Stimulated activated naive CD8-positive, alpha-beta T cell treated with anti-CD3 and anti-CD28 coated beads, Interleukin-15, amount 100 ng/mL, for 72 hours (primary cell): ENCODE results near the gene HLA-B.

Experiments used
- ATAC-seq: fragments of 150-1000 bp; cut with Tn5 transposase; 2 replicates; pipeline ENCODE4 v1.10.0; 2021; ENCODE audit warnings: mild to moderate bottlenecking, moderate library complexity
- DNase-seq, 2 donors: peaks; one replicate each; pipeline ENCODE4 v3.0.0; 2021 to 2022
- H3K27ac Mint-ChIP-seq, 2 donors: one replicate each; pipeline ENCODE4 v1.8.0; 2022; ENCODE audit warnings: mild to moderate bottlenecking in 2 of 2, mixed read lengths in 2 of 2, moderate library complexity in 2 of 2
- H3K27me3 Mint-ChIP-seq: one replicate; pipeline ENCODE4 v1.8.0; 2022; ENCODE audit warnings: mixed read lengths
- H3K4me1 Mint-ChIP-seq: one replicate; pipeline ENCODE4 v1.8.0; 2022; ENCODE audit warnings: mild to moderate bottlenecking, mixed read lengths
- H3K4me3 Mint-ChIP-seq, 2 donors: one replicate each; pipeline ENCODE4 v1.8.0; 2022; ENCODE audit warnings: mild to moderate bottlenecking in 2 of 2, mixed read lengths in 2 of 2, moderate library complexity in 1 of 2
- H3K9me3 Mint-ChIP-seq, 2 donors: one replicate each; pipeline ENCODE4 v1.8.0; 2022; ENCODE audit warnings: mixed read lengths in 2 of 2

The HLA-B gene

DNA sequence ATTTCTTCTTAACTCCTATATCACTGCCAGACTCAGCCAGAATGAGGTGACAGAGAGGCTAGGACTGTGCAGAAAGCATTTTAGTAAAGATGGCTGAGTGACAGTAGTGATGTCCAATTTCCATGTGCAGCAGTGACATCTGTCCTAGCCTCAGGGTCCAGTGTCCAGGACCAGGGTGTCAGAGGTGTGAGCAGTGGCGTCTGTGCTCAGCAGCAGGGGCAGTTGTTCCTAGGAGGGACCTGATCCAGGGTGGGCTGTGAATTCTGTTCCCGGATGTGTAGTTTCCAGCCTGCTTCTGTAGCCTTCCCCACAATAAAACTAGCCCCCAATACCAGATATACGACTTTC is 6.0 kb downstream of the HLA-B start:
- DNase-seq (peak; percentile 15 to 41), ATAC-seq (peak; percentile 11)
- H3K4me1 Mint-ChIP-seq: peaks cover 61% of the 10 kb centered on the region
- H3K4me3 Mint-ChIP-seq: peak overlapping the region in 1 of 2 donors; percentile 12
- no peaks in the 10 kb centered on the region for H3K9me3 Mint-ChIP-seq
- no peaks in the 10 kb centered on the region for H3K27me3 Mint-ChIP-seq
- H3K27ac Mint-ChIP-seq: peak overlapping the region; percentile 62 to 92

GRCh38 chr6:31350196-31351032 is 6.6 kb downstream of the HLA-B start:
- Mint-ChIP-seq H3K9me3 (no peaks in the 10 kb centered on the region), H3K27ac (peak overlapping the region in 1 of 2 donors; percentile 92), H3K27me3 (no peaks in the 10 kb centered on the region), H3K4me3 (no peak overlapping the region), H3K4me1 (peaks cover 55% of the 10 kb centered on the region)
- DNase-seq: no peak
- ATAC-seq: no peak

GRCh38 chr6:31349301-31349700 is 7.7 kb downstream of the HLA-B start:
- DNase-seq (no peak), ATAC-seq (no peak)
- Mint-ChIP-seq H3K27me3 (no peaks in the 10 kb centered on the region), H3K27ac (no peak overlapping the region), H3K4me3 (no peak overlapping the region), H3K4me1 (peaks cover 44% of the 10 kb centered on the region), H3K9me3 (no peaks in the 10 kb centered on the region)

DNA sequence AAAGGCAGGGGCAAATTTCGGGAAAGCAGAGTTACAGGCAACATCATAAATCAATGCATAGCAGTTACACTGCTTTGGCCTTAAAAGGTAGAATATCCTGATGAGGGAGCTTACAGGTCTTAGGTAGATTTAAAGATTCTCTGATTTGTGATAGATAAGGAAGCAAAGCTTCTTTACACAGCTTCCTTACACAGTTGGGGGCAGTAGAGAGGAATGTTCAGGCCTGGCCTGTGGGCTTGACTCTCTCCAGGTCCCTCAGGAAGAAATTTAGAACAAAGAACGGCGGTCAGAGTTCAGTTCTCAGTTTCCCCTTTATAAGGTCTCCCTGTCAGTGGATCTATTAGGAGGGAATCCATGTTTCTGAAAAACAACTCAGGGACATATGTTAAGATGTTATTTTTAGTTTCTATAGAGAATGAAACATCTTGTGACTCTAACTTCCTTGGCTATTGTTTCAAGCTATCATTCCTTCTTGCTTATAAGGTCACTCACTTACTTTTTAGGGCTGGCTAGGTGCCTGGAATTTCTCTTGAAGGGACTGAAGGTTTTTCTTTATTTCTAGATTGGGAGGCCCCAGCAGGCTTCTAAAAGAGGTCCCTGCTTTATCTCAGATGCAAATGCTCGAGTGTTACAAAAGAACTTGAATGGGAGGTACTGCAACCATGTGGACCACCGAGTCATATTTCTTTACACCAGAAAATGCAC is 11.8 kb downstream of the HLA-B start:
- H3K27me3 Mint-ChIP-seq: no peaks in the 10 kb centered on the region
- H3K4me3 Mint-ChIP-seq: no peak overlapping the region
- ATAC-seq (no peak), DNase-seq (no peak)
- H3K9me3 Mint-ChIP-seq: peaks cover 7 to 12% of the 10 kb centered on the region in 2 donors
- peaks cover 4% of the 10 kb centered on the region for H3K4me1 Mint-ChIP-seq
- H3K27ac Mint-ChIP-seq: no peak overlapping the region

- Mint-ChIP-seq H3K27ac (no peak overlapping the region), H3K27me3 (no peaks in the 10 kb centered on the region), H3K4me1 (no peaks in the 10 kb centered on the region), H3K9me3 (peaks cover 37 to 60% of the 10 kb centered on the region in 2 donors), H3K4me3 (no peak overlapping the region)
- DNase-seq (no peak), ATAC-seq (no peak)
Observed at GRCh38 chr6:31340228-31340627, 16.8 kb downstream of the HLA-B start.

- Mint-ChIP-seq H3K4me1 (no peaks in the 10 kb centered on the region), H3K27me3 (no peaks in the 10 kb centered on the region), H3K9me3 (peaks cover 44 to 70% of the 10 kb centered on the region in 2 donors), H3K27ac (no peak overlapping the region), H3K4me3 (no peak overlapping the region)
- no peak for ATAC-seq
- no peak for DNase-seq
Observed at GRCh38 chr6:31339210-31339609, 17.8 kb downstream of the HLA-B start.

DNA sequence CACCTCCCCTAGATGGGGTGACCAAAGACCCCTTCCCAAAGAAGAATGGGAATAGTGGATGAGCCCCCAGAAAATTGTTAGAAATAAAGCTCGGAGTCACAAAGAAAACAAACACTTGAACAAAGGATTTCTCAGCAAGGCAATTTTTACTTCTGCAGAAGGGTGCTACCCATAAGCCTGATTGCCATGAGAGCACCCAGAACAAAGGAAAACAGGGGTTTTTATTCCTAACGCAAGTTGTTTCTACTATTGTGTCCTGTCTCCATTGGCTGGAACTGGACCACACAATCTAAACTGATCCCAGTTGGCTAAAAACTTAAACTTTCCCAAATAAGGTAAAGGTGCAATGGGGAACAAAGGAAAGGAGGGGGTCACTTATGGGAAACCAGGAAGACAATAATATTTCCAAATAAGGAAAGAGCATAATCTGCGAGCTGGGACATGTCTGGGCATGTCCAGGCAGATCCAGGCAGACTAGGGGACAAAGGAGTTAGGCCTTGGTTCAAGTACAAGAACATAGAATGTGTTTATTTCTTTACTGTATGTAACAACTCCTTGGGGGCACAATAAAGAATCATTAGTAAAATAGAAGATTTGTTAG is 20.0 kb downstream of the HLA-B start:
- no peaks in the 10 kb centered on the region for H3K27me3 Mint-ChIP-seq
- H3K9me3 Mint-ChIP-seq: peaks cover 44 to 79% of the 10 kb centered on the region in 2 donors
- ATAC-seq (no peak), DNase-seq (no peak)
- no peak overlapping the region for H3K4me3 Mint-ChIP-seq
- H3K4me1 Mint-ChIP-seq: peaks cover 19% of the 10 kb centered on the region
- peak overlapping the region; percentile 44 to 57 for H3K27ac Mint-ChIP-seq

- DNase-seq (peak; percentile 35 to 56), ATAC-seq (peak; percentile 99)
- H3K27me3 Mint-ChIP-seq: no peaks in the 10 kb centered on the region
- H3K4me1 Mint-ChIP-seq: peaks cover 19% of the 10 kb centered on the region
- peak overlapping the region; percentile 86 to 91 for H3K27ac Mint-ChIP-seq
- H3K9me3 Mint-ChIP-seq: peaks cover 47 to 62% of the 10 kb centered on the region in 2 donors
- H3K4me3 Mint-ChIP-seq: peak overlapping the region; percentile 35 to 42
Observed at GRCh38 chr6:31332637-31333602, 24.1 kb downstream of the HLA-B start.

GRCh38 chr6:31328355-31328960 is 28.5 kb downstream of the HLA-B start:
- Mint-ChIP-seq H3K4me3 (no peak overlapping the region), H3K27ac (peak overlapping the region; percentile 72 to 74), H3K27me3 (peaks cover 8% of the 10 kb centered on the region), H3K9me3 (peaks cover 23 to 27% of the 10 kb centered on the region in 2 donors), H3K4me1 (peaks cover 14% of the 10 kb centered on the region)
- ATAC-seq (no peak), DNase-seq (no peak)

- no peak for ATAC-seq
- H3K9me3 Mint-ChIP-seq: no peaks in the 10 kb centered on the region
- DNase-seq: no peak
- no peaks in the 10 kb centered on the region for H3K4me1 Mint-ChIP-seq
- H3K27me3 Mint-ChIP-seq: peaks cover 56% of the 10 kb centered on the region
- no peak overlapping the region for H3K4me3 Mint-ChIP-seq
- no peak overlapping the region for H3K27ac Mint-ChIP-seq
Observed at GRCh38 chr6:31321820-31322219, 35.2 kb downstream of the HLA-B start.

DNA sequence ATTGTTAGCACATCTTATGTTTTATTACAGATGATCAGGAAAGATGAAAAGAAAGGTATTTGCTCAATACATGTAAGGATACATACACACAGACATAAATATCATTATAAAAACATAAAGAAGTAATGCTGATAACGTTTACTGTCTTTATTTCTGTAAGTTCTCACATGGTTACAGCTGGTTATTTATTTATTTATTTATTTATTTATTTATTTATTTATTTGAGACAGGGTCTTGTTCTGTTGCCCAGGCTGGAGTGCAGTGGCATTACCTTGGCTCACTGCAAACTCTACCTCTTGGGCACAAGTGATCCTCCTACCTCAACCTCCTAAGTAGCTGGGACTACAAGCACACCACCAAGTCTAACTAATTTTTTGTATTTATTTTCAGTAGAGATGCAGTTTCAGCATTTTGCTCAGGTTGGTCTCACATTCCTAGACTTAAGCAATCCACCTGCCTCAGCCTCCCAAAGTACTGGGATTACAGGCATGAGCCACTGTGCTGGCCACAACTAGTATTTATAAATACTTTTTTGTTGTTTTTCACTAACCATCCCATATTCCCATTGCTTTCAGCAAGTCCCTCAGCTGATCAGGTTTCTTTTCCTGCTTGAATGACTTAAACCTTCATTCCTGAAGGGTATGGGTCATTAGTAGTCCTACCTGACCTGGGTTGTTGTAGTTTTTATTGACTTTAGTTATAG is 35.8 kb downstream of the HLA-B start:
- DNase-seq: no peak
- ATAC-seq: no peak
- no peaks in the 10 kb centered on the region for H3K9me3 Mint-ChIP-seq
- no peak overlapping the region for H3K4me3 Mint-ChIP-seq
- H3K27me3 Mint-ChIP-seq: peaks cover 56% of the 10 kb centered on the region
- no peaks in the 10 kb centered on the region for H3K4me1 Mint-ChIP-seq
- no peak overlapping the region for H3K27ac Mint-ChIP-seq

GRCh38 chr6:31317036-31317435 is 39.9 kb downstream of the HLA-B start:
- no peak overlapping the region for H3K4me3 Mint-ChIP-seq
- peaks cover 45% of the 10 kb centered on the region for H3K27me3 Mint-ChIP-seq
- DNase-seq: no peak
- no peak overlapping the region for H3K27ac Mint-ChIP-seq
- no peaks in the 10 kb centered on the region for H3K4me1 Mint-ChIP-seq
- H3K9me3 Mint-ChIP-seq: no peaks in the 10 kb centered on the region
- no peak for ATAC-seq

GRCh38 chr6:31309641-31310040 is 47.3 kb downstream of the HLA-B start:
- H3K4me3 Mint-ChIP-seq: peak overlapping the region; percentile 37 to 41
- ATAC-seq: no peak
- no peak for DNase-seq
- peaks cover 14% of the 10 kb centered on the region for H3K4me1 Mint-ChIP-seq
- peaks cover 26% of the 10 kb centered on the region for H3K27me3 Mint-ChIP-seq
- H3K9me3 Mint-ChIP-seq: no peaks in the 10 kb centered on the region
- no peak overlapping the region for H3K27ac Mint-ChIP-seq

- peak overlapping the region; percentile 91 to 94 for H3K4me3 Mint-ChIP-seq
Observed at GRCh38 chr6:31308845-31309175, 48.2 kb downstream of the HLA-B start.

More at GRCh38 chr6:31308845-31309175, 48.2 kb downstream of the HLA-B start:
- DNase-seq: no peak
- ATAC-seq: no peak
- no peaks in the 10 kb centered on the region for H3K9me3 Mint-ChIP-seq
- peak overlapping the region; percentile 52 to 94 for H3K27ac Mint-ChIP-seq
- peaks cover 14% of the 10 kb centered on the region for H3K4me1 Mint-ChIP-seq
- H3K27me3 Mint-ChIP-seq: peaks cover 29% of the 10 kb centered on the region
